A673 (cell line): ENCODE measurements around the gene NR2F2. TPM values are rescaled to one million over a fixed set of nuclear protein-coding genes. Genes with fewer than 3 reads are reported as not detected.
A peak's percentile ranks its signal among the peaks of the same experiment; 100 is the strongest.

Experiments used
- BruUV-seq: library from RNA; stranded (reverse); fragments of 400-500 nt; replicated peaks from 2 replicates; lab custom pipeline; 2021; lab: Mats Ljungman, UMichigan
- CTCF ChIA-PET: fragments of 300-600 bp; sonication (Branson Sonifier 250); formaldehyde crosslinking; loops from one replicate; lab custom pipeline; 2022; ENCODE audit warnings: antibody characterized with exemption; lab: Charles Lee
- POLR2A ChIA-PET: fragments of 300-600 bp; sonication (Branson Sonifier 250); formaldehyde crosslinking; loops from one replicate; lab custom pipeline; 2022; ENCODE audit warnings: antibody characterized with exemption; ENCODE audit not compliant: low non-redundant PET; lab: Charles Lee
- DNase-seq: peaks from one replicate; pipeline ENCODE4 v3.0.0-alpha.2; 2015; ENCODE audit warnings: low spot score
- H3K27ac ChIP-seq: fragments of 200-600 bp; sonication (generic); 2 replicates; pipeline ENCODE4 v1.5.1; 2016; ENCODE audit warnings: mixed run types, low read depth, mild to moderate bottlenecking, mixed read lengths, antibody characterized with exemption, low read length; ENCODE audit not compliant: poor library complexity, severe bottlenecking
- H3K27me3 ChIP-seq: fragments of 200-600 bp; sonication (generic); replicated peaks from 2 replicates; pipeline ENCODE4 v1.6.1; 2017; ENCODE audit warnings: mixed run types, low read depth, mild to moderate bottlenecking, mixed read lengths, antibody characterized with exemption, low read length; ENCODE audit not compliant: insufficient read depth, poor library complexity
- H3K36me3 ChIP-seq: fragments of 200-600 bp; sonication (generic); 2 replicates; pipeline ENCODE4 v1.6.1; 2016; ENCODE audit warnings: mixed run types, mild to moderate bottlenecking, mixed read lengths, antibody characterized with exemption, low read length; ENCODE audit not compliant: insufficient read depth, poor library complexity, severe bottlenecking
- H3K4me1 ChIP-seq: fragments of 200-600 bp; sonication (generic); 2 replicates; pipeline ENCODE4 v1.6.1; 2017; ENCODE audit warnings: mixed run types, mild to moderate bottlenecking, mixed read lengths, antibody characterized with exemption, low read length; ENCODE audit not compliant: insufficient read depth, poor library complexity, severe bottlenecking
- H3K4me3 ChIP-seq: fragments of 200-600 bp; sonication (generic); 2 replicates; pipeline ENCODE4 v1.5.1; 2016; ENCODE audit warnings: low read depth, mixed run types, mild to moderate bottlenecking, mixed read lengths, low read length; ENCODE audit not compliant: poor library complexity, severe bottlenecking
- H3K9me3 ChIP-seq: fragments of 200-600 bp; sonication (generic); 2 replicates; pipeline ENCODE4 v1.6.1; 2016; ENCODE audit warnings: mixed run types, low read depth, mild to moderate bottlenecking, mixed read lengths, antibody characterized with exemption, low read length; ENCODE audit not compliant: poor library complexity, severe bottlenecking
- CTCF ChIP-seq: fragments of 300-800, 200-600 bp; sonication (generic); conservative IDR thresholded peaks from 2 replicates; pipeline ENCODE4 v1.5.1; 2017; ENCODE audit warnings: low read depth, mild to moderate bottlenecking, antibody characterized with exemption, low read length, moderate library complexity, mixed read lengths
- EZH2 ChIP-seq: fragments of 200-600 bp; sonication (generic); IDR thresholded peaks from 2 replicates; pipeline ENCODE4 v1.6.1; 2017; ENCODE audit warnings: borderline replicate concordance, low read depth, mild to moderate bottlenecking, mixed read lengths, antibody characterized with exemption, low read length; ENCODE audit not compliant: poor library complexity, severe bottlenecking
- intact Hi-C: fragments of 100-400 bp; cut with micrococcal nuclease; formaldehyde crosslinking; loops from one replicate; pipeline ENCODE4 v1.10.0; 2022; ENCODE audit not compliant: unreplicated experiment
- total RNA-seq: library from RNA; stranded (reverse); gene quantifications from 2 replicates; pipeline ENCODE4 v1.2.3, GENCODE V29; 2021

NR2F2 gene
- total RNA-seq, 1 experiment from 2014 or later, result 106 TPM

DNA sequence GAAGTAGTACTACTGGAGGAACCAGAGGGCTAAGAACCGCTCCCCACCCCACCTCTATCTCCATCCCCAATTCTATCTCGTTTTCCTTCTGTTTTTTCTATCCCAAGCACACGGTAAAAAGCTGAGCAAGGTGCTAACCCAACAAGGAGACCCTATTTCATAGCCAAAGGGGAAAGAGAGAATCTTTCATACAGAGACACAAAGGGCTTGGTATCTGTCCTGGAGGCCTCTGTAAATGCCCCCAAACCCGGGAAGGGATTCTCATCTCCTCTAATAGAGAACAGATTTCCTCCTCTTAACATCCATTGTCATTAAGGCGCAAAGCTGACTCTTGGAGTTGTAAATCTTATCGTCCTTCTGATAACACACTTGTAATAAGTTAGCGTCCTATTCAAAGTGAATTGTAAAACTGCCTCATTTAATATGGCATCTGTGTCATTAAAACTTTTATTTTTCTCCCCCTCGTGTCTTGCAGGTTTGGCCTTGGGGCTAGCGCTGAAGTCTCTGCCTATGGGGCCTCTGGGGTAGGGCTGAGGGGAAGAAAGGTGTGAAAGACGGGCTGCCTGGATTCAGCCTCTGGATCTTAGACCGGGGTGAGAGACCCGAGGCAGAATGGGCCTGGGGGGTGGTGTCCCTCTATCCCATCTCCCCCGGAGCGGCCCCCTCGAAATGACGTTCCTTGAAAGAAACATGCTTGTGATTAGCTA lies 12.1 kb downstream of the NR2F2 start:
- no TSS peak for BruUV-seq
- peak; percentile 65 for DNase-seq
- ChIA-PET CTCF (interaction anchor here (0.6 to 0.8 kb wide), 3 partner anchors 15 to 903 kb away, joined by 3 to 6 read pairs (median 4); no protein-coding TSS in a partner anchor), POLR2A (interaction anchor here (0.6 kb wide), 1 partner anchor 884 kb away, joined by 4 read pairs; no protein-coding TSS in a partner anchor)
- H3K9me3 ChIP-seq, result no peaks in the 10 kb centered on the region
- H3K4me1 ChIP-seq, result peaks cover 62% of the 10 kb centered on the region
- H3K4me3 ChIP-seq, result peak overlapping the region; percentile 77
- intact Hi-C loops, result loop anchor here (5.0 to 10.0 kb wide), 3 partner anchors 1048 to 1405 kb away; no protein-coding TSS in a partner anchor
- no peaks in the 10 kb centered on the region for H3K27me3 ChIP-seq
- peak overlapping the region; percentile 97 for H3K27ac ChIP-seq
- H3K36me3 ChIP-seq, result peaks cover 45% of the 10 kb centered on the region
- TF ChIP-seq CTCF (no peak), EZH2 (no peak)

- ChIA-PET CTCF (interaction anchor here (0.6 to 0.8 kb wide), 2 partner anchors 16 to 902 kb away, joined by 3 to 4 read pairs; no protein-coding TSS in a partner anchor), POLR2A (interaction anchor here (0.6 kb wide), 1 partner anchor 883 kb away, joined by 4 read pairs; no protein-coding TSS in a partner anchor)
- Histone ChIP-seq H3K36me3 (peaks cover 37% of the 10 kb centered on the region), H3K4me1 (peaks cover 67% of the 10 kb centered on the region), H3K27me3 (no peaks in the 10 kb centered on the region), H3K9me3 (no peaks in the 10 kb centered on the region), H3K4me3 (peak overlapping the region; percentile 77), H3K27ac (peak overlapping the region; percentile 97)
- DNase-seq, result peak; percentile 4
- no peak for TF ChIP-seq CTCF
- TF ChIP-seq EZH2, result no peak
- BruUV-seq, result no TSS peak
- intact Hi-C loops, result loop anchor here (5.0 to 10.0 kb wide), 3 partner anchors 1049 to 1404 kb away; no protein-coding TSS in a partner anchor
Measured at GRCh38 chr15:96343113-96344059, 12.9 kb downstream of the NR2F2 start.

DNA sequence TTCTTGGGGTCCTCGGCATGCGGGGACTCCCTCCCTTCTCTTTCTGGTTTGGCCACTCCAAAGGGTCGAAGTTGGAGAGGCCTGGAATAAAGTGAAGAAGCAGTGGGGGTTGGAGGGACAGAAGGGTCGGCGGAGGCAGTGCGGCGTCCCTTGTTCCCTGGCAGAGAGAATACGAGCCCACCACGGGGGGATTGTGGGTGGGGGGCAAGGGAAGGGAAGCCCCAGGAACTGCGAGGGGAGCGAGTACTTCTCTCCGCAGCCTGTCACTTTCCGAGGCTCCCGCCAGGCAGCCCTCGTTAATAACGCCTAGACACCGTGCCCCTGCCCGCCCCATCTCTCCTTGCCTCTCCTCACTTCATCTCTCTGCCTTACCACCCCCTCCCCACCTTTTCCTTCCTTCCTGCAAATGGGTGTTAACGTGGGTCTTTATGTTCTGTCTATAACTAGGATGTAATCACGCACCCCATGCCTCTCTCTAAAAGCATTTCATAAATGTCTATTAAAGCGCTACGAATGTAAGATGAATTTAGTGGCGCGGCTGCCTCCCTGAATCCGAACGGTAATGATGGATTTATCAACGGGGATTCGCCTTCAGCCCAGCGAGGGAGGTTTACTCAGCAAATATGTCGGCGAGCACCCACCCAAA lies 13.7 kb downstream of the NR2F2 start:
- Histone ChIP-seq H3K27ac (peak overlapping the region; percentile 79), H3K27me3 (no peaks in the 10 kb centered on the region), H3K4me3 (no peak overlapping the region), H3K9me3 (no peaks in the 10 kb centered on the region), H3K36me3 (peaks cover 29% of the 10 kb centered on the region), H3K4me1 (peaks cover 72% of the 10 kb centered on the region)
- BruUV-seq, result no TSS peak
- intact Hi-C loops, result loop anchor here (5.0 to 10.0 kb wide), 3 partner anchors 1049 to 1403 kb away; no protein-coding TSS in a partner anchor
- POLR2A ChIA-PET, result no interaction called here
- CTCF ChIA-PET, result no interaction called here
- TF ChIP-seq CTCF (no peak), EZH2 (no peak)
- DNase-seq, result peak; percentile 8
